GM10266 (cell line): ENCODE data around the gene IP6K3.

Source experiments
- DNase-seq: peaks from one replicate; pipeline ENCODE4 v3.0.0; 2012; ENCODE audit errors: extremely low spot score
- CTCF ChIP-seq: IDR thresholded peaks from 2 replicates; pipeline ENCODE4 v1.5.1; 2012; ENCODE audit warnings: mild to moderate bottlenecking, low read depth; ENCODE audit not compliant: control insufficient read depth, insufficient read depth; ENCODE audit errors: missing control alignments

IP6K3 gene

GRCh38 chr6:33727126-33727525 is 19.6 kb downstream of the IP6K3 start:
- TF ChIP-seq CTCF: no peak

DNA sequence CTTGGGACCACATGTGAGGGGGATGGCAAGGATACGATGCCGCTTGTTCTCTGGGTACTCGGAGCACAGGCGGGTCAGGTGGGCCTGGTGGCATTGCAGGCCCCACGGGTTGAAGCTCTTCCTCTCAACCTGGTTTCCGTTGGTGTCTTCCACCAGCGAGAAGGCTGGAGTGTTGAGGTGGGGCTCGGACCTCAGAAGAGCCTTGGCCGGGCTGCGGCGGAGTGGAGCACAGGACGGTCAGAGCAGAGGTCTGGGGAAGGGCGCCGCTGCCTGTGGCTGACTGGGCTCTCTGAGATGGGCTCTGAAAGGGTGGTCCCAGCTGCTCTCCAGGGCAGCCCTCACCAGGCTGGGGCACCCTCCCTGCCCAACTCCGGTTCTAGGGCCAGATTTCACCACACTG is 20.0 kb downstream of the IP6K3 start:
- no peak for DNase-seq
- TF ChIP-seq CTCF: no peak

More at GRCh38 chr6:33727126-33727525, 19.6 kb downstream of the IP6K3 start:
- no peak for DNase-seq

- TF ChIP-seq CTCF: no peak
- no peak for DNase-seq
Measured at GRCh38 chr6:33725891-33726673, 20.6 kb downstream of the IP6K3 start.

DNA sequence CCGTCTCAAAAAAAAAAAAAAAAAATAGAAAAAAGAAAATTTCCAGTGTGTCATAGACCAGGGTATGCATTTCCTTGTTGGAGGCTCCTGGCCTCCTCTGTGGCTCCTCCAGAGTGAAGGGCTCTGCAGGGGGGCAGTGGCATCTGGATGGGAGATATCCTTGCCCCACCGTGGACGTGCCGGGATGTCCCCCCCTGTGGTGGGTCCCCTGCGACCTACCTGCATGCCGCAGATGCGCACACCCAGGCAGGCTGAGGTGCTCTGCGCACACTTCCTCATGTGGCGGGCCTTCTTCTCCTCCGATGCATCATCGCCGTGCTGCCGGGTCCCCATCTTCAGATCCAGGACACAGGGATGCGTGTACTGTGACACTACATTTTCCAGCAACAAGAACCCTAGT is 21.5 kb downstream of the IP6K3 start:
- DNase-seq: no peak
- no peak for TF ChIP-seq CTCF

DNA sequence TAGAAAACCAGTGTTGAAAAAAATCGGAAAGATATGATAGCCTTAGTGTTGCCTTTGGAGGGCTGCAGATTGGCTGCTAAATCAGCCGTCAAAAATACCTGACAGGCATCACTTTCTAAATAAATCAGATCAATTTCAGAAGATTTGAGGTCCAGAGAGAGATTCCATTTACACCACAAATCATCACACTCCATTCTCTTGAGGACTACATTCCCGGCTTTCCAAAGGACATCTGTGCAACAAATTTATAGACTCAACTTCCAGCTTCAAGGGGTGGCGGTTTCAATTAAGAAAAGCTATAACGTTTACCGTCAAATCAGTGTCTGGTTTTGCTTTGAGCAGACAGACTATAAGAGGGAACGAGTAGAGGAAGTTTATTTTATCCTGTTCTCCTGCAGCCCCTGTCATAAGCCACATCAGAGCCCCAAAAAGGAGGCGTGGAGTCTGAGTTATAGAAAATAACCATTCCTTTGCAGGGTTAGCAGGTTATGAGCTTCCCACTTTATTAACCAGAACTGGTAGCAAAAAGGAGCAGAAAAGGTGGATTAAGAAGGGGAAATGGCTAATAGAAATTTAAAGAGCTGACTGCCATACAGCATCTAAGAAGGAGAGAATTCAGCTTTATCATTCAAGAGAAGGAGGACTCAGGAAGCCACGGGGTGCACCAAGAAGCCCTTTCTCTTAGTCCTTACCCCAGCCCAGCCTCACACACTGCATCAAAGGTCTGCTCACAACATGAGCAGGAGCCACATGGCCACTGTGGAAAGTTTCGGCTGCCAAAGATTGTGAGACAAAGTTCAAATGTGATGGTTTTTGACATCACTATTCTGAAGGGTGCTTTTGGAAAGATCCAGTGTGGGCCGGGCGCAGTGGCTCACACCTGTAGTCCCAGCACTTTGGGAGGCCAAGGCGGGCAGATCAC is 22.3 kb downstream of the IP6K3 start:
- TF ChIP-seq CTCF: no peak
- DNase-seq: no peak

DNA sequence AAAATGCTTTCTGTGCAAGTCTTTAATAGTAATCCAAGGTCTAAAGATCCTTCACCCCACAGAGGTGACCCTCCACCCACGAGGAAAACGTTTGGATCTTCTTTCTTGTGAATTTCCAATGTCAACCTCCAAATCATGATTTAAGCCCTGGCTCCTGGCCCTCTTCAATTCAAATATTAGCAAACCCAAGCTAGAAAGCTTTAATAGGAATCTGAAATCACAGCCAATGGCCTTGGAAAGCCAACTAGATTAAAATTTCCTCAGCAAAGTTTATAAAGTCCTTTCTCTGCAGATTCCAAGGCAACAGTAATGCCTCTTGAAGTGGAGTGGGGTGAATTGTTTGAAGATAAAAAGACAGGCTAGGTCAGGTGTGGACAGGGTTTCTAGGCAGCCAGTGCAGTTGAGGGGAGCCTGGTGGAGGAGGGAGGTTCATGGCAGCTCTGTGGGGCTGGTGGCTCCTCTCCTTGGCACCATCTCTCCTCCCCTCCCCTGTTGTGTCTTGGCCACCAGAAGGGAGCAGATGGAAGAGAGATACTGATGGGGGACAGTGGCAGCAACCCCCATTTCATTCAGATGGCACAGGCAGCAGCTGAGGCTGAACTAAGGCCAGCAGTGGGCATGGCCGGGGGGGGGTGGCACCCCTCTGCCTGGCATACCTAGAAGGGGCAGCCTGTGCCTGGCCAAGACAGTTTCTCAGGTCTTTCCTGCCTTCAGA is 23.2 kb downstream of the IP6K3 start:
- TF ChIP-seq CTCF: no peak
- no peak for DNase-seq
